ENCODE results near the gene TANGO6.

DNA sequence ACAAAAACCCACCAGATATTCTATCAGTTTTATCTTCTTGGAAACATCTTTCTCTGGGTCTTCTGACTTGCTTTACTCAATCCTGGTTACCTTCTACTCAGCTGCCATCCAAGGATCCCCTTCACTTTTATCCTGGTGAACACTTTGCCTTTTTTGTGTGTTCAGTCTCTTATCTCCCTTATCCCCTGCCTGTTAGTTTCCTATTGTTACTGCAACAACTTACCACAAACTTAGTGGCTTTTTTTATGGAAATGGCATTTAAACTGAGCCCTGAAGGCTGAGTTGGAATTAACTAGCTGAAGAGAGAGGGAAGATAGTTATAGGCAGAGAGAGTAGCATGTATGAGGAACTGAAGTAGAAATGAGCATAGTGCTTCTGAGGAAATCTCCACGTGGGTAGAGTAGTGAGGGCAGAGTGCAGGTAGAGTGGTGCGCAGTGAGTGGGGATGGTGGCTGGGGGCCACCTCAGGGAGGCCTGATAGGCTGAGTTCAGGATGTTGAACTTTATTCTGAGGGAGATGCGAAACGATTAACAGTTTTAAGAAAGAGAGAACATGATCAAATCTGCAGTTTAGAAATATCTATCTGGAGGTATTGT, 26.3 kb downstream of the TANGO6 start:
- no peak for TF ChIP-seq EZH2 (IDR thresholded peaks at IDR 0.05; ENCODE audit: low read length)
- TF ChIP-seq, protein P1, sequence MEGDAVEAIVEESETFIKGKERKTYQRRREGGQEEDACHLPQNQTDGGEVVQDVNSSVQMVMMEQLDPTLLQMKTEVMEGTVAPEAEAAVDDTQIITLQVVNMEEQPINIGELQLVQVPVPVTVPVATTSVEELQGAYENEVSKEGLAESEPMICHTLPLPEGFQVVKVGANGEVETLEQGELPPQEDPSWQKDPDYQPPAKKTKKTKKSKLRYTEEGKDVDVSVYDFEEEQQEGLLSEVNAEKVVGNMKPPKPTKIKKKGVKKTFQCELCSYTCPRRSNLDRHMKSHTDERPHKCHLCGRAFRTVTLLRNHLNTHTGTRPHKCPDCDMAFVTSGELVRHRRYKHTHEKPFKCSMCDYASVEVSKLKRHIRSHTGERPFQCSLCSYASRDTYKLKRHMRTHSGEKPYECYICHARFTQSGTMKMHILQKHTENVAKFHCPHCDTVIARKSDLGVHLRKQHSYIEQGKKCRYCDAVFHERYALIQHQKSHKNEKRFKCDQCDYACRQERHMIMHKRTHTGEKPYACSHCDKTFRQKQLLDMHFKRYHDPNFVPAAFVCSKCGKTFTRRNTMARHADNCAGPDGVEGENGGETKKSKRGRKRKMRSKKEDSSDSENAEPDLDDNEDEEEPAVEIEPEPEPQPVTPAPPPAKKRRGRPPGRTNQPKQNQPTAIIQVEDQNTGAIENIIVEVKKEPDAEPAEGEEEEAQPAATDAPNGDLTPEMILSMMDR (optimal IDR thresholded peaks at IDR 0.05 in 1 of 3, IDR thresholded peaks at IDR 0.05 in 1 of 3, conservative IDR thresholded peaks at IDR 0.05 in 1 of 3; ENCODE audit: extremely low read depth in 1 of 3, insufficient read depth in 2 of 3, low read length in 3 of 3) = no peak

Measured in keratinocyte (primary cell).